K562 (cell line): ENCODE results near the gene MED15. TPM values are rescaled to one million over a fixed set of nuclear protein-coding genes. Genes with fewer than 3 reads are reported as not detected.
A peak's percentile ranks its signal among the peaks of the same experiment; 100 is the strongest.

Source experiments
- BHLHE40 ChIP-seq: IDR thresholded peaks from 2 replicates; pipeline ENCODE4 v1.6.1; 2011; ENCODE audit warnings: low read length, improper control_type of control experiment
- COPS2 ChIP-seq: fragments of 450-650 bp; conservative IDR thresholded peaks from 2 replicates; pipeline ENCODE4 v1.6.1; 2016; ENCODE audit warnings: mild to moderate bottlenecking, moderate library complexity
- MTA2 ChIP-seq: fragments of 450-650 bp; IDR thresholded peaks from 2 replicates; pipeline ENCODE4 v1.6.1; 2016; ENCODE audit warnings: low read depth
- MYBL2 ChIP-seq, 2 experiments: fragments of 450-650 bp in 1 of 2; sonication (generic) in 1 of 2; formaldehyde crosslinking in 1 of 2; IDR thresholded peaks; 2 replicates each; pipeline versions ENCODE4 v1.6.1 to v1.8.1; 2017 to 2022; ENCODE audit warnings: borderline replicate concordance in 1 of 2, inconsistent platforms in 1 of 2, low read depth in 1 of 2, mild to moderate bottlenecking in 1 of 2, missing genetic modification reagents in 1 of 2, moderate library complexity in 1 of 2
- RCOR1 ChIP-seq, 2 experiments: IDR thresholded peaks; 2 replicates each; pipeline ENCODE4 v1.6.1; 2012; ENCODE audit warnings: low read depth in 2 of 2, low read length in 2 of 2, borderline replicate concordance in 1 of 2, improper control_type of control experiment in 1 of 2
- ZC3H8 ChIP-seq: fragments of 450-650 bp; IDR thresholded peaks from 2 replicates; pipeline ENCODE4 v1.6.1; 2017
- ZKSCAN1 ChIP-seq: fragments of 150-350 bp; IDR thresholded peaks from 2 replicates; pipeline ENCODE4 v1.6.1; 2016; ENCODE audit warnings: low read depth, low read length
- ZNF41 ChIP-seq: fragments of 250-450 bp; sonication (Bioruptor Pico); conservative IDR thresholded peaks from 2 replicates; pipeline ENCODE4 v1.4.0; 2020; ENCODE audit warnings: mild to moderate bottlenecking
- ZNF644 ChIP-seq: fragments of 200-800 bp; sonication (Bioruptor generic); IDR thresholded peaks from 2 replicates; pipeline ENCODE4 v1.6.1; 2016; ENCODE audit warnings: low read depth, missing genetic modification characterization, missing compliant biosample characterization
- ZNF695 ChIP-seq: fragments of 450-650 bp; formaldehyde crosslinking; IDR thresholded peaks from 2 replicates; pipeline ENCODE4 v1.4.0; 2020; ENCODE audit warnings: mild to moderate bottlenecking, moderate library complexity
- polyA plus RNA-seq, 8 experiments: library from polyadenylated mRNA; depleted of rRNA in 4 of 8; stranded (reverse) in 5 of 8; unstranded in 3 of 8; fragments of >200 nt; fragmentation: Nextera tagmentation in 2 of 8; fragmentation: Illumina TruSeq in 1 of 8; extraction: Ambion mirVana in 2 of 8; extraction: Trizol in 1 of 8; gene quantifications; 2 replicates each; pipeline versions ENCODE4 v1.2.1 to v1.2.3, GENCODE V29; 2011 to 2014; ENCODE audit warnings: inconsistent platforms in 1 of 8, missing spikeins in 1 of 8
- total RNA-seq, 7 experiments: library from RNA; depleted of rRNA in 6 of 7; stranded (reverse); fragments of >200 nt in 6 of 7; fragmentation: Illumina TruSeq in 2 of 7; extraction: Trizol in 2 of 7; gene quantifications; 2 replicates each; pipeline versions ENCODE4 v1.2.1 to v1.2.3, GENCODE V29; 2011 to 2021; ENCODE audit warnings: low replicate concordance in 1 of 7
- TF ChIP-seq, protein P1 (sequence below): fragments of 450-650 bp; IDR thresholded peaks from 2 replicates; pipeline ENCODE4 v1.6.1; 2016; ENCODE audit warnings: missing biosample characterization, missing genetic modification characterization
- TF ChIP-seq, protein P2 (sequence below): sonication (generic); formaldehyde crosslinking; IDR thresholded peaks from 2 replicates; pipeline ENCODE4 v1.8.1; 2023; ENCODE audit warnings: missing genetic modification reagents, mild to moderate bottlenecking, borderline replicate concordance
- TF ChIP-seq, protein P3 (sequence below): fragments of 450-650 bp; formaldehyde crosslinking; IDR thresholded peaks from 2 replicates; pipeline ENCODE4 v1.4.0; 2020; ENCODE audit warnings: mild to moderate bottlenecking, moderate library complexity
- TF ChIP-seq, protein P4 (sequence below): fragments of 450-650 bp; IDR thresholded peaks from 2 replicates; pipeline ENCODE4 v1.6.1; 2017; ENCODE audit warnings: antibody characterized with exemption, mild to moderate bottlenecking

Gene MED15
- total and polyA plus RNA-seq, 9 of the 15 experiments (the other 6 are each of a cell fraction or from before 2014, with no cell fraction given) = 4.0 to 271 (median 60.1) TPM

DNA sequence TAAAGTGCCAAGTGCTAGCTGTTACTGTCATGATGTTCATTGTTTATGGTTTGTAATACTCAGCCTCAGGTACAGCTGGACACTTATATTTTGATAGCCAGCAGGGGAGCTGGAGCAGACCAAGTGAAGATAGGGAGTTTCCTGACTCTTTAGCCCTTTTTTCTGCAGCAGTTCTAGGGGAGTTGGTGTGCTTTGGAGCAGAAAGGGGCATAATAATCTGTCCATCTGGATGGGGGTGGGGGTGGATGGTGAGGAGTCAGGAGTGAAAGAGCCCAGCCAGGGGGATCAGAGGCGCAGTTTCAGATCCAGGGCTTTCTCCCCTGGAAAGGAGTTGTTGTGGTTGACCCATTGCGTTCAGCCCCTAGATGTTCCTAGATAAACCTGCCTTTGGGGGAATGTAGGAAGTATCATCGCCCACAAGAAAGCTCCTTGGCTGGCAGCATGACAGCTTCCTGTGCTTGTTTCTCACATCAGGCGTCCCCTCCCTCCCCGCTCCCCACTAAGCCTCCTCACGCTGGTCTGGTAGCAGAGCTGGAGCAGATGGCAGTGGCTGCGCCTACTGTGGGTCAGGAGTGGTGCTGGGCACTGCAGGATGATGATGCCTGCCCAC is 41.9 kb downstream of the MED15 start (continued):
- TF ChIP-seq BHLHE40 = peak; percentile 45
- TF ChIP-seq, protein P1, sequence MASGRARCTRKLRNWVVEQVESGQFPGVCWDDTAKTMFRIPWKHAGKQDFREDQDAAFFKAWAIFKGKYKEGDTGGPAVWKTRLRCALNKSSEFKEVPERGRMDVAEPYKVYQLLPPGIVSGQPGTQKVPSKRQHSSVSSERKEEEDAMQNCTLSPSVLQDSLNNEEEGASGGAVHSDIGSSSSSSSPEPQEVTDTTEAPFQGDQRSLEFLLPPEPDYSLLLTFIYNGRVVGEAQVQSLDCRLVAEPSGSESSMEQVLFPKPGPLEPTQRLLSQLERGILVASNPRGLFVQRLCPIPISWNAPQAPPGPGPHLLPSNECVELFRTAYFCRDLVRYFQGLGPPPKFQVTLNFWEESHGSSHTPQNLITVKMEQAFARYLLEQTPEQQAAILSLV (tag) = no peak
- TF ChIP-seq MYBL2 (IDR thresholded peaks at IDR 0.05; ENCODE audit: low read depth) = no peak
- TF ChIP-seq MYBL2 (CRISPR knock-in tag; IDR thresholded peaks at IDR 0.05; ENCODE audit: borderline replicate concordance) = no peak
- 0 out of 2 replicates have a peak, but pooled peaks have one; percentile 12 for TF ChIP-seq ZNF41
- TF ChIP-seq, protein P2, sequence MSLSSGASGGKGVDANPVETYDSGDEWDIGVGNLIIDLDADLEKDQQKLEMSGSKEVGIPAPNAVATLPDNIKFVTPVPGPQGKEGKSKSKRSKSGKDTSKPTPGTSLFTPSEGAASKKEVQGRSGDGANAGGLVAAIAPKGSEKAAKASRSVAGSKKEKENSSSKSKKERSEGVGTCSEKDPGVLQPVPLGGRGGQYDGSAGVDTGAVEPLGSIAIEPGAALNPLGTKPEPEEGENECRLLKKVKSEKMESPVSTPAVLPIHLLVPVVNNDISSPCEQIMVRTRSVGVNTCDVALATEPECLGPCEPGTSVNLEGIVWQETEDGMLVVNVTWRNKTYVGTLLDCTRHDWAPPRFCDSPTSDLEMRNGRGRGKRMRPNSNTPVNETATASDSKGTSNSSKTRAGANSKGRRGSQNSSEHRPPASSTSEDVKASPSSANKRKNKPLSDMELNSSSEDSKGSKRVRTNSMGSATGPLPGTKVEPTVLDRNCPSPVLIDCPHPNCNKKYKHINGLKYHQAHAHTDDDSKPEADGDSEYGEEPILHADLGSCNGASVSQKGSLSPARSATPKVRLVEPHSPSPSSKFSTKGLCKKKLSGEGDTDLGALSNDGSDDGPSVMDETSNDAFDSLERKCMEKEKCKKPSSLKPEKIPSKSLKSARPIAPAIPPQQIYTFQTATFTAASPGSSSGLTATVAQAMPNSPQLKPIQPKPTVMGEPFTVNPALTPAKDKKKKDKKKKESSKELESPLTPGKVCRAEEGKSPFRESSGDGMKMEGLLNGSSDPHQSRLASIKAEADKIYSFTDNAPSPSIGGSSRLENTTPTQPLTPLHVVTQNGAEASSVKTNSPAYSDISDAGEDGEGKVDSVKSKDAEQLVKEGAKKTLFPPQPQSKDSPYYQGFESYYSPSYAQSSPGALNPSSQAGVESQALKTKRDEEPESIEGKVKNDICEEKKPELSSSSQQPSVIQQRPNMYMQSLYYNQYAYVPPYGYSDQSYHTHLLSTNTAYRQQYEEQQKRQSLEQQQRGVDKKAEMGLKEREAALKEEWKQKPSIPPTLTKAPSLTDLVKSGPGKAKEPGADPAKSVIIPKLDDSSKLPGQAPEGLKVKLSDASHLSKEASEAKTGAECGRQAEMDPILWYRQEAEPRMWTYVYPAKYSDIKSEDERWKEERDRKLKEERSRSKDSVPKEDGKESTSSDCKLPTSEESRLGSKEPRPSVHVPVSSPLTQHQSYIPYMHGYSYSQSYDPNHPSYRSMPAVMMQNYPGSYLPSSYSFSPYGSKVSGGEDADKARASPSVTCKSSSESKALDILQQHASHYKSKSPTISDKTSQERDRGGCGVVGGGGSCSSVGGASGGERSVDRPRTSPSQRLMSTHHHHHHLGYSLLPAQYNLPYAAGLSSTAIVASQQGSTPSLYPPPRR (CRISPR knock-in tag) = no peak
- no peak for TF ChIP-seq ZNF644
- TF ChIP-seq, protein P3, sequence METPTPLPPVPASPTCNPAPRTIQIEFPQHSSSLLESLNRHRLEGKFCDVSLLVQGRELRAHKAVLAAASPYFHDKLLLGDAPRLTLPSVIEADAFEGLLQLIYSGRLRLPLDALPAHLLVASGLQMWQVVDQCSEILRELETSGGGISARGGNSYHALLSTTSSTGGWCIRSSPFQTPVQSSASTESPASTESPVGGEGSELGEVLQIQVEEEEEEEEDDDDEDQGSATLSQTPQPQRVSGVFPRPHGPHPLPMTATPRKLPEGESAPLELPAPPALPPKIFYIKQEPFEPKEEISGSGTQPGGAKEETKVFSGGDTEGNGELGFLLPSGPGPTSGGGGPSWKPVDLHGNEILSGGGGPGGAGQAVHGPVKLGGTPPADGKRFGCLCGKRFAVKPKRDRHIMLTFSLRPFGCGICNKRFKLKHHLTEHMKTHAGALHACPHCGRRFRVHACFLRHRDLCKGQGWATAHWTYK = peak; percentile 84
- no peak for TF ChIP-seq ZC3H8
- TF ChIP-seq ZNF695 (CRISPR knock-in tag) = no peak
- no peak for TF ChIP-seq COPS2
- TF ChIP-seq, protein P4, sequence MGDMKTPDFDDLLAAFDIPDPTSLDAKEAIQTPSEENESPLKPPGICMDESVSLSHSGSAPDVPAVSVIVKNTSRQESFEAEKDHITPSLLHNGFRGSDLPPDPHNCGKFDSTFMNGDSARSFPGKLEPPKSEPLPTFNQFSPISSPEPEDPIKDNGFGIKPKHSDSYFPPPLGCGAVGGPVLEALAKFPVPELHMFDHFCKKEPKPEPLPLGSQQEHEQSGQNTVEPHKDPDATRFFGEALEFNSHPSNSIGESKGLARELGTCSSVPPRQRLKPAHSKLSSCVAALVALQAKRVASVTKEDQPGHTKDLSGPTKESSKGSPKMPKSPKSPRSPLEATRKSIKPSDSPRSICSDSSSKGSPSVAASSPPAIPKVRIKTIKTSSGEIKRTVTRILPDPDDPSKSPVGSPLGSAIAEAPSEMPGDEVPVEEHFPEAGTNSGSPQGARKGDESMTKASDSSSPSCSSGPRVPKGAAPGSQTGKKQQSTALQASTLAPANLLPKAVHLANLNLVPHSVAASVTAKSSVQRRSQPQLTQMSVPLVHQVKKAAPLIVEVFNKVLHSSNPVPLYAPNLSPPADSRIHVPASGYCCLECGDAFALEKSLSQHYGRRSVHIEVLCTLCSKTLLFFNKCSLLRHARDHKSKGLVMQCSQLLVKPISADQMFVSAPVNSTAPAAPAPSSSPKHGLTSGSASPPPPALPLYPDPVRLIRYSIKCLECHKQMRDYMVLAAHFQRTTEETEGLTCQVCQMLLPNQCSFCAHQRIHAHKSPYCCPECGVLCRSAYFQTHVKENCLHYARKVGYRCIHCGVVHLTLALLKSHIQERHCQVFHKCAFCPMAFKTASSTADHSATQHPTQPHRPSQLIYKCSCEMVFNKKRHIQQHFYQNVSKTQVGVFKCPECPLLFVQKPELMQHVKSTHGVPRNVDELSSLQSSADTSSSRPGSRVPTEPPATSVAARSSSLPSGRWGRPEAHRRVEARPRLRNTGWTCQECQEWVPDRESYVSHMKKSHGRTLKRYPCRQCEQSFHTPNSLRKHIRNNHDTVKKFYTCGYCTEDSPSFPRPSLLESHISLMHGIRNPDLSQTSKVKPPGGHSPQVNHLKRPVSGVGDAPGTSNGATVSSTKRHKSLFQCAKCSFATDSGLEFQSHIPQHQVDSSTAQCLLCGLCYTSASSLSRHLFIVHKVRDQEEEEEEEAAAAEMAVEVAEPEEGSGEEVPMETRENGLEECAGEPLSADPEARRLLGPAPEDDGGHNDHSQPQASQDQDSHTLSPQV = no peak
- TF ChIP-seq MTA2 = no peak
- 0 out of 2 replicates have a peak, but pooled peaks have one; percentile 35 for TF ChIP-seq ZKSCAN1
- TF ChIP-seq RCOR1 (IDR thresholded peaks at IDR 0.05; ENCODE audit: borderline replicate concordance in 1 of 2, low read depth in 2 of 2, low read length in 2 of 2) = no peak
